ENCODE measurements around the gene RGS6. TPM values are rescaled to one million over a fixed set of nuclear protein-coding genes. Genes with fewer than 3 reads are reported as not detected.

RGS6 gene
- total and polyA plus RNA-seq, 2 of the 4 experiments (the other 2 are of a cell fraction), result not detected

DNA sequence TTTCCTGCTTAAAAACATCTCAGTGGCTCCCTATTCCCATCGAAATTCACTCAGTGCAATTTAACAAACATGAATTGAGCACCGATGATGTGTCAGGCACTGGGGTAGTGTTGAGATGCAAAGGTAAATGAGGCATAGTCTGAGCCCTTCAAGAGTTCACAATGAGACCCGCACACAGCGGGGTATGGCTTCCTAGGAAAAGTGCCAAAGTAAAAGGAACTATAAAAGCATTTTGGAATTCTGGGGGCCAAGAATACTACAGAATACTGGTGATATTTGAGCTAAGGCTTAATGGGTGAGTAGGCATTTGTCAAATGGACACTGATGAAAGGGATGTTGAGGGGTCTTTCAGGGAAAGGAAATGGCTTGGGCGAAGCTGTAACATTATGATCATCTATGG is 646.3 kb downstream of the RGS6 start:
- Histone ChIP-seq H2AK5ac (ENCODE audit: low read depth, low read length) (no peak overlapping the region), H2AK9ac (replicated peaks; ENCODE audit: low read depth, low read length, poor library complexity) (no peak overlapping the region), H3K27ac (ENCODE audit: insufficient read depth, low read length) (no peak overlapping the region), H3K14ac (replicated peaks; ENCODE audit: low read depth, low read length) (no peak overlapping the region), H4K20me1 (ENCODE audit: insufficient read depth, low read length) (no peaks in the 10 kb centered on the region), H2BK20ac (ENCODE audit: low read depth, low read length) (no peak overlapping the region), H2AFZ (replicated peaks; ENCODE audit: low read length, poor library complexity) (no peak overlapping the region), H3K56ac (ENCODE audit: extremely low read depth, insufficient read depth, low read length) (no peak overlapping the region), H2BK120ac (ENCODE audit: low read depth, low read length) (no peak overlapping the region), H2BK15ac (ENCODE audit: low read depth, low read length) (no peak overlapping the region), H4K91ac (ENCODE audit: insufficient read depth, low read depth, low read length) (no peak overlapping the region), H3K4me2 (ENCODE audit: low read depth, low read length) (no peak overlapping the region), H3K9me3 (ENCODE audit: control insufficient read depth, insufficient read depth, low read length) (0 out of 2 replicates have a peak, but pooled peaks cover 2% of the 10 kb centered on the region), H3K4ac (ENCODE audit: low read depth, low read length) (no peak overlapping the region), H3K18ac (ENCODE audit: low read depth, low read length) (no peak overlapping the region), H3K27me3 (ENCODE audit: control insufficient read depth, insufficient read depth, low read length) (peaks cover 13% of the 10 kb centered on the region), H4K8ac (ENCODE audit: low read depth in 2 of 2, low read length in 2 of 2) (no peak overlapping the region), H3K36me3 (ENCODE audit: control insufficient read depth, insufficient read depth, low read length) (no peaks in the 10 kb centered on the region), H3K9me1 (ENCODE audit: insufficient read depth, low read length) (no peaks in the 10 kb centered on the region), H3K4me3 (ENCODE audit: insufficient read depth, low read depth, low read length) (no peak overlapping the region), H3K79me1 (ENCODE audit: low read depth in 1 of 2, low read length in 2 of 2) (no peaks in the 10 kb centered on the region), H3K4me1 (ENCODE audit: control insufficient read depth, insufficient read depth, low read length) (peaks cover 4% of the 10 kb centered on the region), H3K9ac (ENCODE audit: low read depth, low read length) (no peak overlapping the region), H2BK5ac (ENCODE audit: low read depth, low read length, poor library complexity, severe bottlenecking) (no peak overlapping the region), H4K5ac (ENCODE audit: low read depth, low read length) (no peak overlapping the region), H3K23ac (ENCODE audit: low read depth, low read length) (no peak overlapping the region)
- CTCF ChIA-PET, result no interaction called here
- no peak for TF ChIP-seq RCOR1 (IDR thresholded peaks at IDR 0.05; ENCODE audit: insufficient replicate concordance, low read length)
- no peak for TF ChIP-seq FOS (IDR thresholded peaks at IDR 0.05; ENCODE audit: low read depth, low read length)
- no peak for TF ChIP-seq POLR2A (IDR thresholded peaks at IDR 0.05; ENCODE audit: low read depth, low read length)
- no peak for TF ChIP-seq RAD21 (IDR thresholded peaks at IDR 0.05; ENCODE audit: low read length)
- no peak for TF ChIP-seq CHD1 (IDR thresholded peaks at IDR 0.05; ENCODE audit: low read depth, low read length)
- TF ChIP-seq, protein P1, sequence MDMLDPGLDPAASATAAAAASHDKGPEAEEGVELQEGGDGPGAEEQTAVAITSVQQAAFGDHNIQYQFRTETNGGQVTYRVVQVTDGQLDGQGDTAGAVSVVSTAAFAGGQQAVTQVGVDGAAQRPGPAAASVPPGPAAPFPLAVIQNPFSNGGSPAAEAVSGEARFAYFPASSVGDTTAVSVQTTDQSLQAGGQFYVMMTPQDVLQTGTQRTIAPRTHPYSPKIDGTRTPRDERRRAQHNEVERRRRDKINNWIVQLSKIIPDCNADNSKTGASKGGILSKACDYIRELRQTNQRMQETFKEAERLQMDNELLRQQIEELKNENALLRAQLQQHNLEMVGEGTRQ (IDR thresholded peaks at IDR 0.05; ENCODE audit: low read depth, low read length), result no peak
- intact Hi-C loops (cut with micrococcal nuclease) (no loop called here), in situ Hi-C loops (cut with MboI; ENCODE audit: low sequenced_read_pairs) (no loop called here), dilution Hi-C loops (cut with HindIII; ENCODE audit: low sequenced_read_pairs, unreplicated experiment) (no loop called here)
- ATAC-seq (ENCODE audit: low read depth) (no peak), DNase-seq (no peak)
- 100% methylated on average over 1 of the region's 5 CpGs; no CpG with 5 or more reads in 1 of the 2 experiments for WGBS, 2 experiments (ENCODE audit: extremely low coverage in 2 of 2, insufficient read length in 1 of 2)
- POLR2A ChIA-PET (ENCODE audit: unreplicated experiment), result interaction anchor here (0.5 kb wide), 1 partner anchor 94 kb away, joined by 4 read pairs; no protein-coding TSS in a partner anchor
- BruUV-seq (replicated peaks), result no TSS peak
